HG03378 (cell line): ENCODE results near the gene SIRT1.
A peak's percentile ranks its signal among the peaks of the same experiment; 100 is the strongest.
"Not testable (repeated sequence)": the region's sequence is repeated elsewhere in the genome, so short reads cannot be mapped to it uniquely, and the experiment has no call there.

Source experiments
- ATAC-seq: cut with Tn5 transposase; IDR thresholded peaks from one replicate; pipeline ENCODE4 v1.9.1; 2021; ENCODE audit warnings: mild to moderate bottlenecking, moderate library complexity; ENCODE audit not compliant: unreplicated experiment

SIRT1 gene

GRCh38 chr10:67875340-67876238 lies 8.9 kb upstream of the SIRT1 start:
- no peak for ATAC-seq

GRCh38 chr10:67877421-67877820 lies 7.0 kb upstream of the SIRT1 start:
- not testable (repeated sequence) for ATAC-seq

GRCh38 chr10:67878133-67878532 lies 6.3 kb upstream of the SIRT1 start:
- no peak for ATAC-seq

- ATAC-seq = no peak
Observed at GRCh38 chr10:67883710-67884312, 645 bp upstream of the SIRT1 start.

- peak; percentile 38 for ATAC-seq
Observed at GRCh38 chr10:67884842-67885670, 600 bp downstream of the SIRT1 start.

- no peak for ATAC-seq
Observed at GRCh38 chr10:67893637-67894036, 9.2 kb downstream of the SIRT1 start.

GRCh38 chr10:67903581-67903980 lies 19.1 kb downstream of the SIRT1 start:
- no peak for ATAC-seq

GRCh38 chr10:67912331-67912946 lies 28.0 kb downstream of the SIRT1 start:
- no peak for ATAC-seq

- no peak for ATAC-seq
Observed at GRCh38 chr10:67914777-67915340, 30.4 kb downstream of the SIRT1 start.

- ATAC-seq = no peak
Observed at GRCh38 chr10:67917169-67917568, 32.7 kb downstream of the SIRT1 start.

GRCh38 chr10:67917679-67918078 lies 33.2 kb downstream of the SIRT1 start:
- ATAC-seq = no peak

- no peak for ATAC-seq
Observed at GRCh38 chr10:67921065-67921464, 36.6 kb downstream of the SIRT1 start.

- ATAC-seq = no peak
Observed at GRCh38 chr10:67923551-67923950, 39.1 kb downstream of the SIRT1 start.

- no peak for ATAC-seq
Observed at GRCh38 chr10:67924136-67924535, 39.7 kb downstream of the SIRT1 start.

- no peak for ATAC-seq
Observed at GRCh38 chr10:67925449-67926005, 41.1 kb downstream of the SIRT1 start.

GRCh38 chr10:67926951-67927350 lies 42.5 kb downstream of the SIRT1 start:
- ATAC-seq = no peak

GRCh38 chr10:67933199-67933598 lies 48.7 kb downstream of the SIRT1 start:
- ATAC-seq = no peak

- ATAC-seq = no peak
Observed at GRCh38 chr10:67934336-67934735, 49.9 kb downstream of the SIRT1 start.

GRCh38 chr10:67935223-67935622 lies 50.8 kb downstream of the SIRT1 start:
- ATAC-seq = no peak

GRCh38 chr10:67936416-67936815 lies 52.0 kb downstream of the SIRT1 start:
- no peak for ATAC-seq
